SH-SY5Y (cell line): ENCODE results near the gene OVAAL.

ENCODE experiments used
- GATA2 ChIP-seq: IDR thresholded peaks from 2 replicates; pipeline ENCODE4 v1.6.1; 2011; ENCODE audit warnings: mild to moderate bottlenecking, low read depth, low read length
- GATA3 ChIP-seq: IDR thresholded peaks from 2 replicates; pipeline ENCODE4 v1.6.1; 2011; ENCODE audit warnings: low read depth, mild to moderate bottlenecking, low read length, moderate library complexity

GRCh38 chr1:180515364-180515763 lies 43.4 kb upstream of the OVAAL start:
- peak; percentile 36; the same call in 1 of the 2 replicates for TF ChIP-seq GATA3
- no peak for TF ChIP-seq GATA2
